GM19468 (cell line): Measurements from ENCODE around the gene MMP14.

ENCODE experiments used
- ATAC-seq: cut with Tn5 transposase; IDR thresholded peaks from one replicate; pipeline ENCODE4 v1.9.1; 2021; ENCODE audit warnings: mild to moderate bottlenecking, moderate library complexity, moderate number of reproducible peaks; ENCODE audit not compliant: unreplicated experiment; ENCODE audit errors: extremely low read depth

The MMP14 gene

GRCh38 chr14:22882064-22882463 lies 45.7 kb downstream of the MMP14 start:
- no peak for ATAC-seq

DNA sequence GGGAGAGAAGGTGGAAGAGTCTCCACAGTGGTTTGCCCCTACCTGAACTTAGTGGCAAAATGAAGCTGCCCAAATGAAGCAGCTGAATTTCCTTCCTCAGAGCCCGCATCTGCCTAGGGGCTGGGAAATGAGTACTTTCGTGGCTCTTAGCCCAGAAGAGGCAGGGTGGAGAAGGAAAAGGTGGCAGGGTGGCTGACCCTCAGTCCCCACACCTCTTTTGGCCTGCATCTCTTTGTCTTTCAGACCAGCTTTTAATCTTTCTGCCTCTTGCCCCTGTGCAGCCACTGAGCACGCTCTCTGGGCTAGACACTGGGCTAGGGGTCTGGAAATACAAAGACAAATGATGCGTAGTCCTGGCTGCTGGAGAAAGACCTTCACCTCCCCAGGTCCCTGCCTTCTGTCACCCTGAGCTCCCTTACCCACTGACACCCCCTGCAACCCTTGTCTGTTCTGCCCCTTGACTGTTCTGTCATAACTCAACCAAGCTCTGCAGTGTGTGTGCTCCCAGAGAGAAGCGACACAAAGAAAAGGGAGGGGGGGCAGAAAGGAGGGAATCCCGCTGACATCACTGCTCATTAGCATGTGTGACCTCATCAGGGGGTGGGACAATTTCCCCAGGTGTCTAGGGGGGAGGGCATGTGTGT lies 46.3 kb downstream of the MMP14 start:
- ATAC-seq = no peak

- no peak for ATAC-seq
Observed at GRCh38 chr14:22883173-22883976, 47.0 kb downstream of the MMP14 start, which contains the start of gene REM2. Gene REM2, plus strand, starts transcription at chr14:22883222. Its CDS starts 66 bp downstream, at chr14:22883288.

DNA sequence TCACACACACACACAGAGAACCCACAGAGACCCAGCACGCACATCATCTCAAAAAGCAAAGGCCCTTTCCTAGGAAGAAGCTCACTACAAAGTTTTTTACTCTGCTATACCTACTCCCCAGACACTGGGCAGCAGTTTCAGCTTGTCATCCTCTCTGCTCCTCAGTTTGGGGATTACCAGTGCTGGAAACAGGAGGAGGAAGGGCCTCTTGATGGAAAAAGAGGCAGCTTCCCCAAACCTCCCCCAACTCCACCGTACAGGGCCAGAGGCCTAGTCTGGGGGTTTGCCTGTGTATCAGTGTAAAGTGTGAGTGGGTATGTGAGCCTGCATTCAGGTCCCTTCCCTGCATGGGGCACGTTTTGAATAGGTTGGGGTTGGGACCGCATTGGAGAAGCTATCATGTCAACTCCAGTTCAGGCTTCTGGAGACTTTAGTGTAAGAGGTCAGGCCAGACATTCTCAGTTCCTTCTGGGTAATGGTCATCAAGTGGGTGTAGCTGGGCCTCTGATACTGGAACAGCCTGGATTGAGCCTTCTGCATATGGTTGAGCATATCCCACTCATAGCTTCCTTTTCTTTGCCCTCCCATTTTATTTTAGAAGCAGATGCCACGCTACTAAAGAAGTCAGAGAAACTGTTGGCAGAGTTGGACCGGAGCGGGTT lies 47.8 kb downstream of the MMP14 start:
- no peak for ATAC-seq

- ATAC-seq = no peak
Observed at GRCh38 chr14:22884738-22885523, 48.5 kb downstream of the MMP14 start.

DNA sequence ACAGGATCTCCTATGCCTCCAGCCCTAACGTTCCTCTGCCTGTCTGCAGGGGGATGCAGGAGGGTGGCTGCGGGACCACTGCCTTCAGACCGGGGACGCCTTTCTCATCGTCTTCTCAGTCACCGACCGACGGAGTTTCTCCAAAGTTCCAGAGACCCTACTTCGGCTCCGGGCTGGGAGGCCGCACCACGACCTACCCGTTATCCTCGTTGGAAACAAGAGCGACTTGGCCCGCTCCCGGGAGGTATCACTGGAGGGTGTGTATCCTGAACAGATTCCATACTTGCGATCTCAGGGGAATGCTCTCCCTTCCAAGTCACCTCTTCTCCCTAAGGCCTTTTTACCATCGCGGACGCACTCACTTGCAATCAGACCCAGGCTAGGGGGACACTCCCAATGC lies 49.6 kb downstream of the MMP14 start:
- no peak for ATAC-seq

DNA sequence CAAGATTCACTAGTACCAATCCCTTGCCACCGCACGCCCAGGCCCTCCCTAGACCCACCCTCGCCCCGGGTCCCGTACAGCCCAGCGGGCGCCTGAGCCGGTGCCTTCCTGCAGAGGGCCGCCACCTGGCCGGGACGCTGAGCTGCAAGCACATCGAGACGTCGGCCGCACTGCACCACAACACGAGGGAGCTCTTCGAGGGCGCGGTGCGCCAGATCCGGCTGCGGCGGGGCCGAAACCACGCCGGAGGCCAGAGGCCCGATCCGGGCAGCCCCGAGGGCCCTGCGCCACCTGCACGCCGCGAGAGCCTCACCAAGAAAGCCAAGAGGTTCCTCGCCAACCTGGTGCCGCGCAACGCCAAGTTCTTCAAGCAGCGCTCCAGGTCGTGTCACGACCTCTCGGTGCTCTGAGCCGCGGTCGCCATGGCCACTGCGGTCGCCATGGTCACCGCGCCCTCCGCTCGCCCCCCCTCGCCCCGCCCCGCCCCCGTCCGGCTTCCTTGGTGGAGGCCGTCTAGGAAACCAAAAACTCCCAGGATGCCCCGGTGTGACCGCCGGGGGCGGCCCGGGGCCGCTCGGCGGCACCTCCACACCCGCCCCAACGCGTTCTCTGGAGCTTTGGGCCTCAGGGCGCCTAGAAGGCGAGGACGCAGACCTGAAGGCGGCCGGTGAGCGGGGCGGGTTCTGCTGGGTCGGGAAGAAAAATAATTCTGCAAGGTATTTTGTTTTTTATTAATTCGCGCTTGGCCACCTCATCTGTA lies 50.3 kb downstream of the MMP14 start:
- peak; percentile 48 for ATAC-seq

DNA sequence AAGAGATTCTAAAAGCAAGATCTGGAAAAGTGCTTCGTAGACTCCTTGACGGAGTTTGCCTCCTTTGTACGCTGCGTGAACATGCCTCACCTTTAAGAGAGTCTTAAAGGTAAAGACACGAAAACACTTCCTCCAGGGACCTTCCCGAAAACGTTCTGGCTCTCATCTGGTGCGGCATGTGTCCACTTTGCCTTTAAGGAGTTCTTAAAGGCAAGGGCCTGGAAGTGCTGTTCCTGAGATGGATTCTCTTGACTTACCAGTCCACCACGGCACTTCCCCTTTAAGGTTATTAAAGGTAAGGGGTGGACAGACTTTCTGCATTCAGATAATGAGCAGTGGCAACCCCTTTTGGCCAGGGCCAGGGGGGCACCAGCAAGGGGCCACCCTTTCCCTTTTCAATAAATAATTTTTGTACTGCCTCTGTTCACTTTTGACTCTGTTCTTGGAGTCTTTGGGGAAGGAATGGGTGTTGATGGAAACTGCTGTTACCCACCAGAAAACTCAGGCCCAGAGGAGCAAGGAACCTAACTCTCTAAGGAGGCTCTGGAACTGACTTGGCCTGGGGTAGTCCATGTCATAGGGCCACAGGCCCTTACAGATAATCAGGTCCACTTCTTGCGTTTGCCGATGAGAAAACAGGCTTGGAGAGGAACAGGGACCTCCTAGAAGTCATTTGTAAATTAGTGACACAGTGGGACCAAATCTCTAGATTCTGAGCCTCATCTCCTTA lies 51.0 kb downstream of the MMP14 start:
- no peak for ATAC-seq

- no peak for ATAC-seq
Observed at GRCh38 chr14:22887990-22888378, 51.6 kb downstream of the MMP14 start.

GRCh38 chr14:22888662-22889061 lies 52.3 kb downstream of the MMP14 start:
- ATAC-seq = no peak

- no peak for ATAC-seq
Observed at GRCh38 chr14:22890416-22890815, 54.0 kb downstream of the MMP14 start.

DNA sequence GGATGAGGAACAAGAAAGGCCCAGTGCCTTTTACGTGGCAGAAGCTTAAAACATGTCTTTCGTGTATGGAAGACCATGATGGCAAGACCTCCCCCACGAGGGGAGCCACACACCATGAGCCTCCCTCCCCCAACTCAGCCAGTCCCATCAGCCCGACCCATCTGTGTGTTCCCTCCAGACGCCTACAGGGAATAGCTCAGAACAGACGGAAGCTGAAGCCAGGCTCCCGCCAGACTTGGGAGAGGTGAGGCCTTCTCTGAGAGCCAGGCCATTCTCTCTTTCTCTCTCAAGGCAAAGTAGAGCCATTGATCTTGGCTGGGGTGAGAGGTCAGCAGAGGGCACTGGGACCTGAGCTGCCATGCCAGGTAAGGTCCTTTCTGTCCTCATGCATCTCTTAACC lies 56.1 kb downstream of the MMP14 start:
- no peak for ATAC-seq

- no peak for ATAC-seq
Observed at GRCh38 chr14:22893706-22894105, 57.3 kb downstream of the MMP14 start.

GRCh38 chr14:22895402-22895801 lies 59.0 kb downstream of the MMP14 start:
- ATAC-seq = no peak

GRCh38 chr14:22896356-22896755 lies 60.0 kb downstream of the MMP14 start:
- no peak for ATAC-seq

- ATAC-seq = no peak
Observed at GRCh38 chr14:22896760-22897159, 60.4 kb downstream of the MMP14 start.

- ATAC-seq = no peak
Observed at GRCh38 chr14:22897357-22897756, 61.0 kb downstream of the MMP14 start.
